ENCODE results near the gene KIF26A.

GRCh38 chr14:104204660-104205149, 66.3 kb downstream of the KIF26A start:
- TF ChIP-seq TEAD4 (IDR thresholded peaks at IDR 0.05; ENCODE audit: borderline replicate concordance, insufficient read depth) (no peak), ZBTB33 (IDR thresholded peaks at IDR 0.05; ENCODE audit: borderline replicate concordance, low read depth) (no peak), PBX3 (IDR thresholded peaks at IDR 0.05) (no peak), GATA2 (CRISPR knock-in tag; IDR thresholded peaks at IDR 0.05) (no peak), SMC3 (IDR thresholded peaks at IDR 0.05; ENCODE audit: low read depth, low read length) (no peak), TAF1 (IDR thresholded peaks at IDR 0.05; ENCODE audit: borderline replicate concordance, low read depth, low read length) (no peak), YY1 (IDR thresholded peaks at IDR 0.05; ENCODE audit: low read depth) (no peak), CTCF (IDR thresholded peaks at IDR 0.05) (no peak), REST (IDR thresholded peaks at IDR 0.05; ENCODE audit: low read depth, low read length) (no peak)

All from SK-N-SH (cell line).